NCI-H1105 (cell line): ENCODE data around the gene POTEC.
"Not testable (repeated sequence)": the region's sequence is repeated elsewhere in the genome, so short reads cannot be mapped to it uniquely, and the experiment has no call there.

Source experiments
- DNase-seq: peaks from one replicate; lab custom pipeline; 2025; lab: John Stamatoyannopoulos, UW

Gene POTEC

DNA sequence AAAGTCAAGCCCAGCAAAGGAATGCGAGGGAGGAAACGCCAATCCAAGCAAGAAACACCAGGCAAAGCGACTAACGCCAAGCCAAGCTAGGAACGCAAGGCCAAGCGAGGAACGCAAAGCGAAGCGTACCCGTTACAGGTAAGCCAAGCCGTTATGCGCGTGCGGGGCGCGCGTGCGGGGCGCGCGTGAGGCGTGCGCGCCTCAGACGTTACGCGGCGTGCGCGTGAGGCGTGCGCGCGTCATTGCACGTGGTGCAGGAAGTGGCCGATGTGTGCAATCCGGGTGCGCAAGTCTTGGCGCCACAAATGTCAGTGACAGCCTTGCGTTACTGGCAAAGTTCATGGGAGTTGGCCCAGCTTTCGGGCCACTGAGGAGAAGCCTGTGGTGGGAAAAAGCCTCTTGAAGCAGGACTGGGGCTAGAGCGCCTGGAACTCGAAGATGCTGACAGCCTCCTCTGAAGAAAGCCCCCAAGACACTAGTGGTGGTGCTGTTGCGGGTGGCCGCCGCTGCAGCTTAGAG, at the start of gene POTEC:
Gene POTEC, minus strand, starts transcription at position 155 of the 519 bp plus-strand sequence. CDS start 454 bp downstream, outside the sequence.
- DNase-seq, result not testable (repeated sequence)

GRCh38 chr18:14577971-14578370, 34.6 kb upstream of the POTEC start:
- no peak for DNase-seq

GRCh38 chr18:14559502-14559901, 16.1 kb upstream of the POTEC start:
- not testable (repeated sequence) for DNase-seq

DNA sequence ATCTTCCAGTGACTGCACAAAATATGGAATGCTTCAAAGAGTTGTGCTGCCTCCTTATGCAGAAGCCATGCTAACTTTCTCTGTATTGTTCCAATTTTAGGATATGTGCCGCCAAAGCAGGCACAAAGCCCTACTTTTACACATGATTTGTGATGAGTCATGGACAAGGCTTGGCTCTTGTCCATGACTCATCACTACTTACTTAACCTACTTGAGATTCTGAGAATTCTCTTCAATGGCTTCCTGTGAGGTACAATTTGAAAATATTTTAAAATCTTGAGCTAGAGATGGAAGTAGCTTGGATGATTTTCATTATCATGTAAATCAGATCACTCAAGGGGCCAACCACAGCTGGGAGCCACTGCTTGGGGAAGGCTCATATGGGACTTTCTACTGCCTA, 11.7 kb downstream of the POTEC start:
- not testable (repeated sequence) for DNase-seq

DNA sequence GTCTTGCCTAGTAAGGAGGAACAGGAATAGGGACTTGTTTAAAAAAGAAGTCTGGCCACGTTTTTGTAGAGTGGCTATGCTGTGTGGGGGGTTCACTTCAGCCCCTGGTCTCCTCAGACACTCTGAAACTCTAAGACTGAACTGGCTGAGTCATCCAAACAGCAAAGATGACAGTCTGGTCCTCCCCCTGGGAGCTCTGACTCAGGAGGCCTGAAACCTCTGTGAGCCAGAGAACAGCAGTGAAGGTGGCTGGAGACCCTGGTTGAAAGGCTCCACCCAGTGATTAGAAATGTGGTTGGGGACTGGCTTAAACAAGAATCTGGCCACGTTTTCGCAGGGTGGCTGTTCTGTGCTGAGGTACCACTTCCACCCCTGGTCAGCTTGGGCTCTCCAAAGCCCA, 32.7 kb downstream of the POTEC start:
- not testable (repeated sequence) for DNase-seq

- not testable (repeated sequence) for DNase-seq
Observed at GRCh38 chr18:14503691-14504090, 39.7 kb downstream of the POTEC start.

DNA sequence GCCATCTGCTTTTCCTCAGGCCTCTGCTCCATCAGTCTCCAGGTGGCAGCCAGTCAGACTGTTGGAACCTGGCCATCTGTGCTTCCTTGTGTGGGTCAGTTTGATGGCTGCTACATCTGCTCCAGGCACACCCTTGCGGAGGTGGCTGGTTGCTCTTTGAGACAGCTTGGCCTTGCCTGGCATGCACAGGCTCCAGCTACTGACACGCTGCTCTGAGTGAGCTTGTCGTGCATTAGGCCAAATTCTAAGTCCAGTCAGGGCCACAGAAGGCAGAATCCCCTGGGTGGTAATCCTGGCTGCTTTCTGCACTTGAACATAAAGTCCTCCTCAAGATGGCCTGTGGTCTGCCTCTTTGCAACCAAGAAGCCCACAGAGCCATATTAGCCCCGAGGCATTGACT, 41.5 kb downstream of the POTEC start:
- not testable (repeated sequence) for DNase-seq

GRCh38 chr18:14489256-14490014, 54.0 kb downstream of the POTEC start:
- DNase-seq, result not testable (repeated sequence)

GRCh38 chr18:14488789-14489188, 54.6 kb downstream of the POTEC start:
- not testable (repeated sequence) for DNase-seq

DNA sequence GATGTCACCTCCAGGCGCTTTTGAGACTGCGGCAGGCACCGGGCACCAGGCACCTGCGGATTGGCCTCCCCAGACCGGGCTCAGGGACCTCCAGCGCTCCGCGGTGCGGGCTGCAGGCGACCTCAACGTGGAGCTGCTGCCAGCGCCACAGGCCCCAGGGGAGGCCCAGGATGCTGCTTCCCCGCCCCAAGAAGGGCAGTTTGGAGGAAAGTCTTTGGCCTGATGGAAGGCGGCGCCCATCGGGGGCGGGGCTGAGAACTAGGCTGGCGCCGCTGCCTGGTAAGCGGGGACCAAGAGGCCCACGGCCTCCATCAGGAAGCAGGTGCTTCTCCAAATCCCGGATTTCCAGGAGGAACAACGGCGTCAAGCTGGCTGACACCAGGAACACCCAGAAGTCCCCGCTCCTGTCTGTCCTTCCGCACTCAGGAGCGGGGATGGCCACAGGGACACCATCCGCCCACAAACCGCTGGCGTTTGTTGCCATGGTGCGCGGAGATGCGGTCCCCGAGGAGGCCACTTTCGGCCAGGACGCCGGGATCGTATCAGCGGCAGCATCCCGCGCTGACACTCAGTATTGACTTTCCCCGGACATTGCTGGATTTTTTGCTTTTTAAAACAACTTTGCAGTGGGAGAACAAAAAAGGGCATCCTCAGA, 56.3 kb downstream of the POTEC start:
- DNase-seq, result not testable (repeated sequence)

DNA sequence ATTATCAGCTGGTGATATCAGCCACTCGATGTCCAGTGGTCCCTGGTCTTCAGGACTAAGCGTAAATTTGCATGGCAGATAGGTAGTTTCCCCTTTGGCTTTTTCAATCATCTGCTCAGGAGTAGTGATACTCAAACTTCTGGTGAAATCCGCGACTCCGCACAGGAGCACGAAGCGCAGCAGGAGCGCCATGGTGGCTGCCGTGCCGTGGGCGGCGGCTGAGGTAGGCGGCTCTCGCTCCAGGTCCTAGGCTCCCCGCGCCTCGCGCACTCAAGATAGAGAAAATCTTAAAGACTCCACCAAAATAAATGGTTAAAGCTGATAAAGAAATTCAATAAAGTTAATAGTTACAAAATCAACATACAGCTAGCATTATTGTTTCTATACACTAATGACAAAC, 64.3 kb downstream of the POTEC start:
- not testable (repeated sequence) for DNase-seq

DNA sequence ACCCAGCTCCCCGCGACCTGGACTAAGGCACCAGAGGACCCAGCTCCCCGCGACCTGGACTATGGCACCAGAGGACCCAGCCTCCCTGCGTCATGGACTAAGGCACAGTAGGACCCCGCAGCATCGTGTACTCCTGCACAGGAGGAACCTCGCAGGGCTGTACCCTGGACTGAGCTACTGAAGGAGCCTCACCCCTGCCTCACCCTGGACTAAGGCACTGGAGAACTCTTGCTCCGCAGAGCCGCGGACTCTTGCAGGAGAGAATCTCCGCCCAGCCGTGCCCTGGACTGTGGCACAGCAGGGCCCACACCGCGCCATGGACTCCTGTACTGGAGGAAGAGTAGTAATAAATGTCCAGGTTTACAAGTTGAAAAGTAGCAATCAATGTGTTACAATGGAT, 67.9 kb downstream of the POTEC start:
- DNase-seq, result not testable (repeated sequence)

DNA sequence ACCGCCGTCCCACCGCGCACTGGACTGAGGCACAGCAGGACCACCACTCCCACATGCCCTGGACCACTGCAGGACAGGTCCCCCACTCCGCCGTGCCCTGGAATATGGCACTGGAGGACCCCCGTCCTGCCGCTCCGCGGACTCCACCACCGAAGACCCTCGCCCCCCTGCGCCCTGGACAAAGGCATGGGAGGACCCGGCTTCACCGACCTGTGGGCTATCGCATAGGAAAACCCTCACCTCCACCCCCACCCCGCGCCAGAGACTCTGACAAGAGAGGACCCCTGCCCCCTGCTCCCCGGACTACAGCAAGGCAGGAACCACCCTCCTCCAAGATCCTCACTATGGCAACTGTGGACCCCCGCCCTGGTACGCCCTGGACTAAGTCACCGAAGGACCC, 68.6 kb downstream of the POTEC start:
- DNase-seq, result not testable (repeated sequence)

GRCh38 chr18:14474007-14474720, 69.2 kb downstream of the POTEC start:
- DNase-seq, result not testable (repeated sequence)

DNA sequence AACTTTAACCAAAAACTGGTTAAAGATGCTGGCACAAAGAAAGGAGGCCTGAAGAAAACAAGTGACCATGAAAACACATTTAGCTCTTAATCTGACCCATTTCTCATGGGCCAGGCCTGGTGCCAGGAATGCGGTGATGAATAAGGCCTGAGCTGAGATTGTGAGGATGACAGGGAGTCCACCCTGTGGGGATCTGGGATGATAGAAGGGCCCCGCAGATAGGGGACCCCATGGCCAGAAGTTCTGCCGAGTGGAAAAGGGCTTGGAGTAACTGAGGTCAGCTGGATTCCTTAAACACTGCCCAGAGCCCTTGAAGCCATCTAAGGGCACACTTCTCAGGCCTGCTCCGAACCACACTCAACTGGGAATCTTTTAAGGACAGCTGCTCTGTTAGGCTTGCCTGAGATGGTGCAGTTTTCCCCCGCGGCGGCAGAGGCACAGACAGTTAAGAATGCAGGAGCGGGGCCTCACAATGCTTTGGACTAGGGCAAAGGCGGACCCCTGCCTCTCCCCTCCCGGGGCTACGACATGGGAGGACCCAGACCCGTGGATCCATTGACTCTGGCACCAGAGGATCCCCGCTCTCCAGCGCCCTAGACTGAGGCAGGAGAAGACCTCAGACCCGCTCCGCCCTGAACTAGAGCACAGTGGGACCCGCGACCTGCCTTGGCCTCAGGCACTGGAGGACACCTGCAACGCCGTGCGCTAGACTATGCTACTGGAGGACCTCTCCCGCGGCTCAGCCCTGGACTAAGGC, 70.0 kb downstream of the POTEC start:
- DNase-seq, result not testable (repeated sequence)

DNA sequence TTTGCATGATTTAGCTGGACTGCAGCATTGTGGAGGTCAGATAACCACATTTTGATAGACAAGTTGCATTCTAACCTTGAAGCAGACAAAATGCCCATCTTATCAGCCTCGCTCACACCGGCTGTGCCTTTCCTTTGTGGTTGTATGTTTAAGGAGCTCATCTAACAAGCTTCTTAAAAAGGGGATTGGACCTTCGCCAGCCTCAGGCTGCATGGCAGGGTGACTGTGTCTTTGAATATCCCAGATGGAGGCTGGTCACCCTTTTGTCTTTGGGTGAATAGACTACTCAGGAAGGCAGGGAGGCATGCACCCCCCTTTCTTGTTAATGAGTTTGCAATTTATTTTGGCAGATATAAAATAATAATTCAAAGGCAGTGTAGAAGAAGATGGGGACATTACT, 72.1 kb downstream of the POTEC start:
- DNase-seq, result not testable (repeated sequence)

DNA sequence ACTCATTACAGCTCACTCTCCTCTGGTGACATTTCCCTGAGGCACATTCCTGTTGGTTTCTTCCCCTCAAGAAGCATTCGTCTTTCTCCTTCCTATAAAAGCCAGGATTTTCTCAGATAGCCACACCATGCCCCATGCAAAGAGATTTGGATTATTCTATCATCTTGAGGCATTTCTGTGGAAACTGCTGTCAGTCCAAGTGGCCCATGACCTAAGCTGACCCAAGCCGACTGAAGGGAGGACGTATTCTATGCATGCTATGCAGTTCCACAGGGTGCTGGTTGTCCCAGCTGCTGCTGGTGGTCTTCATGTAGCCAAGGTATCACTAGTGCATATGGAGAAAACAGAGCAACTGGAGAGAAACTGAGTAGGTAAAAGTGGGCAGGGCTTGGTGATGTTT, 73.0 kb downstream of the POTEC start:
- DNase-seq, result not testable (repeated sequence)

GRCh38 chr18:14470046-14470445, 73.4 kb downstream of the POTEC start:
- DNase-seq, result not testable (repeated sequence)

DNA sequence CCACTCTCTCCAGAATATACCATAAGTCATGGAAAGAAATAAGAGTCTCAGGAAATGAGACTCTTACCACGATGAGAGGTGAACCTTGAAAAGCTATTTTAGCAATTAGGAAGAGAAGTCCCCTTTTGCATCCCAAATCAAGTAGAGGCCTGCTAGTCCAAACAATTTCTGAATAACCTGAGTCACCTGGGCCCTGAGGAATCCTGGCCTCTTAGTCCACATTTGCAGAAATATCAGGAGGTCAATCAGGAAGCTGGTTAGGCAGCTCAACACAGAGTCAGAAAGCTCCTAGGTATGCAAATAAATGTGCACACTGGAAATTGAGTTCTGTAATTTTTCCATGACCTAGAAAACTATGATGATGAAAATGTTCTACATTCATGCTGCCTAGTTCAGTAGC, 77.4 kb downstream of the POTEC start:
- DNase-seq, result not testable (repeated sequence)
